Endothelial cell of umbilical vein (primary cell): ENCODE results near the gene H2AZ1.

ENCODE experiments used
- EZH2 ChIP-seq: IDR thresholded peaks from 2 replicates; pipeline ENCODE4 v1.6.1; 2012; ENCODE audit warnings: borderline replicate concordance, low read depth, mild to moderate bottlenecking, moderate library complexity, low read length, inconsistent platforms; ENCODE audit not compliant: severe bottlenecking
- MAX ChIP-seq: IDR thresholded peaks from 2 replicates; pipeline ENCODE4 v1.6.1; 2011; ENCODE audit not compliant: insufficient read depth, insufficient read length
- MYC ChIP-seq: IDR thresholded peaks from one replicate; pipeline ENCODE4 v1.6.1; 2011; ENCODE audit warnings: mild to moderate bottlenecking, low read depth, low read length
- POLR2A ChIP-seq: IDR thresholded peaks from 2 replicates; pipeline ENCODE4 v1.6.1; 2012; ENCODE audit warnings: low read depth, mild to moderate bottlenecking, control low read depth, low read length
- POLR2AphosphoS5 ChIP-seq: IDR thresholded peaks from 2 replicates; pipeline ENCODE4 v1.6.1; 2012; ENCODE audit warnings: low read depth, mild to moderate bottlenecking, control low read depth, low read length, moderate library complexity; ENCODE audit not compliant: insufficient read depth
- TF ChIP-seq, protein P1 (sequence below), 2 donors: IDR thresholded peaks; 1 replicate in 1 of 2; 2 replicates in 1 of 2; pipeline ENCODE4 v1.5.1; 2011; ENCODE audit warnings: low read length in 2 of 2, mild to moderate bottlenecking in 2 of 2, moderate library complexity in 2 of 2, control low read depth in 1 of 2, inconsistent platforms in 1 of 2, low read depth in 1 of 2; ENCODE audit not compliant: insufficient read depth in 1 of 2; ENCODE audit errors: extremely low read depth in 1 of 2

DNA sequence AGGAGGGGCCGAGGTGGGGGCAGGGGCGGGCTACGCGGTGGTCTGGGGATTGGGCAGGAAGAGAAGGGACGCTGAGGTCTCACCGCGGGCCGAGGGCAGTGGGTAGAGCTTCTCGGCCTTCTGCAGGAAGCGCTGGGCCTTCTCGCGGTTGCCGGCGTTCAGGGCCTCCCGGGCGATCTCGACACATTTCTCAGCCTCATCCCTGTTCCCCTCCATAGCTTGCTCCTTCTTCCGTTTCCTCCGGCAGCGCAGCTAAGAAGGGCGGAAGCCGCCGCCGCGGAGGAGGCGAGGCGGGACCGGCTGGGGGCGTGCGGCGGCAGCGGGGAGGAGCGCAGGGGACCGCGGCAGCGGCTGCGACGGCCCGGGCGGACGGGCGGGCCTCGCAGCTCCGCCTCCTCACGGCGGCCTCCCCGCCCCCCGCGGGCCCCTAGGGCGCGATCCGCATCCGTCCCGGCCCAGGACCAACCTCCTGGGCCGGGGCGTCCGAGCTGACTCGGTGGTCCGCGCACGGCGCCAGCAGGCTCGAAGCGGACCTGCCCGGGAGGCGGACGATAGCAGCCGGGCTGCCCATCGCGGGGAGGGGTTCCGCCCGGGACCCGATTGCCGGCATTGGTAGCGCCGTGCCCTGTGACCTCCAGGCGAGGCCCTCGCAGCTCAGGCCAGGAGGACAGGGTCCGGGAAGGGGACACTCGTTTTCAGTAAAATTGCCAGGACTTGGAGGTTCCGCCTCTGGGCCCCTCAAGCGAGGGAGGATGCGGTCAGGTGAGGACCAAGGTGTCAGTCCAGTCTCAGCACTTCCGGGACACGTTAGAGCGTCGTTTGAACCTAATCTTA lies 3.5 kb downstream of the H2AZ1 start, which contains the start of gene DNAJB14:
- TF ChIP-seq, protein P1, sequence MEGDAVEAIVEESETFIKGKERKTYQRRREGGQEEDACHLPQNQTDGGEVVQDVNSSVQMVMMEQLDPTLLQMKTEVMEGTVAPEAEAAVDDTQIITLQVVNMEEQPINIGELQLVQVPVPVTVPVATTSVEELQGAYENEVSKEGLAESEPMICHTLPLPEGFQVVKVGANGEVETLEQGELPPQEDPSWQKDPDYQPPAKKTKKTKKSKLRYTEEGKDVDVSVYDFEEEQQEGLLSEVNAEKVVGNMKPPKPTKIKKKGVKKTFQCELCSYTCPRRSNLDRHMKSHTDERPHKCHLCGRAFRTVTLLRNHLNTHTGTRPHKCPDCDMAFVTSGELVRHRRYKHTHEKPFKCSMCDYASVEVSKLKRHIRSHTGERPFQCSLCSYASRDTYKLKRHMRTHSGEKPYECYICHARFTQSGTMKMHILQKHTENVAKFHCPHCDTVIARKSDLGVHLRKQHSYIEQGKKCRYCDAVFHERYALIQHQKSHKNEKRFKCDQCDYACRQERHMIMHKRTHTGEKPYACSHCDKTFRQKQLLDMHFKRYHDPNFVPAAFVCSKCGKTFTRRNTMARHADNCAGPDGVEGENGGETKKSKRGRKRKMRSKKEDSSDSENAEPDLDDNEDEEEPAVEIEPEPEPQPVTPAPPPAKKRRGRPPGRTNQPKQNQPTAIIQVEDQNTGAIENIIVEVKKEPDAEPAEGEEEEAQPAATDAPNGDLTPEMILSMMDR (IDR thresholded peaks at IDR 0.05; ENCODE audit: extremely low read depth in 1 of 2, insufficient read depth in 1 of 2, low read depth in 1 of 2, low read length in 2 of 2): no peak
- TF ChIP-seq POLR2A (peak; percentile 58), POLR2AphosphoS5 (peak; percentile 68), MYC (no peak), EZH2 (no peak), MAX (no peak)
